NCI-H345 (cell line): Measurements from ENCODE around the gene C3orf22.
"Not testable (repeated sequence)": the region's sequence is repeated elsewhere in the genome, so short reads cannot be mapped to it uniquely, and the experiment has no call there.

Experiments
- DNase-seq: peaks from one replicate; lab custom pipeline; 2025; lab: John Stamatoyannopoulos, UW

The C3orf22 gene

GRCh38 chr3:126542340-126543241 lies 16.1 kb downstream of the C3orf22 start:
- DNase-seq = no peak

GRCh38 chr3:126541628-126542339 lies 16.9 kb downstream of the C3orf22 start:
- no peak for DNase-seq

GRCh38 chr3:126540951-126541627 lies 17.6 kb downstream of the C3orf22 start:
- DNase-seq = no peak

- DNase-seq = no peak
Measured at GRCh38 chr3:126540342-126540849, 18.3 kb downstream of the C3orf22 start.

GRCh38 chr3:126539558-126540250 lies 19.0 kb downstream of the C3orf22 start:
- DNase-seq = no peak

- DNase-seq = no peak
Measured at GRCh38 chr3:126538966-126539365, 19.8 kb downstream of the C3orf22 start.

GRCh38 chr3:126538316-126538715 lies 20.4 kb downstream of the C3orf22 start:
- no peak for DNase-seq

GRCh38 chr3:126537730-126538281 lies 20.9 kb downstream of the C3orf22 start:
- no peak for DNase-seq

- DNase-seq = no peak
Measured at GRCh38 chr3:126537116-126537729, 21.5 kb downstream of the C3orf22 start.

- DNase-seq = no peak
Measured at GRCh38 chr3:126536126-126536525, 22.6 kb downstream of the C3orf22 start.

GRCh38 chr3:126535636-126536035 lies 23.1 kb downstream of the C3orf22 start:
- no peak for DNase-seq

- DNase-seq = not testable (repeated sequence)
Measured at GRCh38 chr3:126534716-126535115, 24.0 kb downstream of the C3orf22 start.

- DNase-seq = no peak
Measured at GRCh38 chr3:126533506-126533905, 25.2 kb downstream of the C3orf22 start.

GRCh38 chr3:126531051-126531330 lies 27.7 kb downstream of the C3orf22 start:
- no peak for DNase-seq

GRCh38 chr3:126530171-126531050 lies 28.3 kb downstream of the C3orf22 start:
- DNase-seq = no peak

GRCh38 chr3:126529585-126530170 lies 29.1 kb downstream of the C3orf22 start:
- no peak for DNase-seq

GRCh38 chr3:126528800-126529541 lies 29.8 kb downstream of the C3orf22 start:
- no peak for DNase-seq

GRCh38 chr3:126528419-126528799 lies 30.3 kb downstream of the C3orf22 start:
- DNase-seq = no peak
